ENCODE data around the gene SPARC.

DNA sequence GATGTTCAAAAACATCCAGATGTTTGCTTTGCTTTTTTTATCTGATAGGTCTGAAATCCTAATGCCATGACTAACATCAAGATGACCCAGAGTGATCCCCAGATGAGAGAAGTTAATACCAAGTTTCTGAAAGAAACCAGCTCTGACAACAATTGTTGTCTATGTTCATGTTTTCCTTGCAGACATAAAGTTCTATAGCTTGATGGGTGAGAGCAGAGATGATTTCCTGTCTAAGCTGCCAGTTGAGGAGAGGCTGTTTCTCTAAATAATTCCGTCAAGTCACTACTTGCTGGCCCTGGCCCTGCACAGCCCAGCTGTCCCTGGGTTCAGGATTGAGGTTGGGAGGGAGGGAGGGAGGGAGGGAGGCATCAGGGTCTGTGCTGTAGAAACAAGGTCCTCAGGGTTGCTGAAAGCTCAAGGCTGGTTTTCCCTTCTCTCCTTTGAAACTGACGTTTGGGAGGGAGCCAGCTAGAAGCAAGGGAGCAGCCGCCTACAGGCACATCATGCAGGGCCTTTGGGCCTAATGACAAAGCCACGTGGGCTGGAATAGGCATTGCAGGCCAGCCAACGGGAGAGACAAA lies 3.9 kb downstream of the SPARC start:
- TF ChIP-seq, protein P1, sequence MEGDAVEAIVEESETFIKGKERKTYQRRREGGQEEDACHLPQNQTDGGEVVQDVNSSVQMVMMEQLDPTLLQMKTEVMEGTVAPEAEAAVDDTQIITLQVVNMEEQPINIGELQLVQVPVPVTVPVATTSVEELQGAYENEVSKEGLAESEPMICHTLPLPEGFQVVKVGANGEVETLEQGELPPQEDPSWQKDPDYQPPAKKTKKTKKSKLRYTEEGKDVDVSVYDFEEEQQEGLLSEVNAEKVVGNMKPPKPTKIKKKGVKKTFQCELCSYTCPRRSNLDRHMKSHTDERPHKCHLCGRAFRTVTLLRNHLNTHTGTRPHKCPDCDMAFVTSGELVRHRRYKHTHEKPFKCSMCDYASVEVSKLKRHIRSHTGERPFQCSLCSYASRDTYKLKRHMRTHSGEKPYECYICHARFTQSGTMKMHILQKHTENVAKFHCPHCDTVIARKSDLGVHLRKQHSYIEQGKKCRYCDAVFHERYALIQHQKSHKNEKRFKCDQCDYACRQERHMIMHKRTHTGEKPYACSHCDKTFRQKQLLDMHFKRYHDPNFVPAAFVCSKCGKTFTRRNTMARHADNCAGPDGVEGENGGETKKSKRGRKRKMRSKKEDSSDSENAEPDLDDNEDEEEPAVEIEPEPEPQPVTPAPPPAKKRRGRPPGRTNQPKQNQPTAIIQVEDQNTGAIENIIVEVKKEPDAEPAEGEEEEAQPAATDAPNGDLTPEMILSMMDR (IDR thresholded peaks at IDR 0.05; ENCODE audit: low read depth, low read length), result no peak
- no peak for TF ChIP-seq EZH2phosphoT487 (IDR thresholded peaks at IDR 0.05; ENCODE audit: low read depth)

All from OCI-LY3 (cell line).